ENCODE results near the gene SWT1. TPM values are rescaled to one million over a fixed set of nuclear protein-coding genes. Genes with fewer than 3 reads are reported as not detected.

SWT1 gene
- total and polyA plus RNA-seq, 9 of the 15 experiments (the other 6 are each of a cell fraction or from before 2014, with no cell fraction given), result 1.5 to 3.4 (median 2.3) TPM

- TF ChIP-seq ZNF766 (CRISPR knock-in tag; conservative IDR thresholded peaks at IDR 0.05) (0 out of 2 replicates have a peak, but pooled peaks have one; percentile 15), JUND (IDR thresholded peaks at IDR 0.05; ENCODE audit: borderline replicate concordance, low read depth, low read length) (peak; percentile 51; the same call in 1 of the 2 replicates), JUND (tag; IDR thresholded peaks at IDR 0.05; ENCODE audit: borderline replicate concordance, low read depth, low read length) (0 out of 3 replicates have a peak, but pooled peaks have one; percentile 7), PHTF2 (CRISPR knock-in tag; IDR thresholded peaks at IDR 0.05) (no peak), RCOR1 (IDR thresholded peaks at IDR 0.05; ENCODE audit: borderline replicate concordance in 1 of 2, low read depth in 2 of 2, low read length in 2 of 2) (peak in 1 of 2 experiments; percentile 70; a peak in 2 of 4 replicates), PATZ1 (CRISPR knock-in tag; IDR thresholded peaks at IDR 0.05; ENCODE audit: borderline replicate concordance) (no peak), EP300 (IDR thresholded peaks at IDR 0.05; ENCODE audit: low read length) (peak; percentile 60; the same call in 1 of the 2 replicates), PCBP2 (IDR thresholded peaks at IDR 0.05; ENCODE audit: low read depth, low read length, poor library complexity, severe bottlenecking) (no peak), MAX (CRISPR knock-in tag; IDR thresholded peaks at IDR 0.05) (peak; percentile 15; the same call in 1 of the 2 replicates), ZNF592 (IDR thresholded peaks at IDR 0.05) (peak; percentile 72), KDM1A (IDR thresholded peaks at IDR 0.05) (peak; percentile 13 to 40; a peak in 1 of 4 replicates), SPI1 (IDR thresholded peaks at IDR 0.05; ENCODE audit: borderline replicate concordance, low read depth, low read length) (peak; percentile 73; the same call in 1 of the 2 replicates), ESRRA (IDR thresholded peaks at IDR 0.05; ENCODE audit: borderline replicate concordance, low read depth) (no peak), L3MBTL2 (IDR thresholded peaks at IDR 0.05) (peak; percentile 47; the same call in 1 of the 2 replicates), THAP7 (CRISPR knock-in tag; IDR thresholded peaks at IDR 0.05) (no peak), RBM22 (IDR thresholded peaks at IDR 0.05; ENCODE audit: low read depth, low read length, poor library complexity, severe bottlenecking) (no peak), CBX3 (IDR thresholded peaks at IDR 0.05; ENCODE audit: borderline replicate concordance in 1 of 2, low read length in 2 of 2) (peak in 1 of 2 experiments; percentile 57; a peak in 1 of 3 replicates), TEAD4 (IDR thresholded peaks at IDR 0.05; ENCODE audit: low read length) (peak; percentile 49; the same call in 1 of the 2 replicates), TEAD4 (CRISPR knock-in tag; IDR thresholded peaks at IDR 0.05; ENCODE audit: borderline replicate concordance) (no peak)
- TF ChIP-seq, protein P1, sequence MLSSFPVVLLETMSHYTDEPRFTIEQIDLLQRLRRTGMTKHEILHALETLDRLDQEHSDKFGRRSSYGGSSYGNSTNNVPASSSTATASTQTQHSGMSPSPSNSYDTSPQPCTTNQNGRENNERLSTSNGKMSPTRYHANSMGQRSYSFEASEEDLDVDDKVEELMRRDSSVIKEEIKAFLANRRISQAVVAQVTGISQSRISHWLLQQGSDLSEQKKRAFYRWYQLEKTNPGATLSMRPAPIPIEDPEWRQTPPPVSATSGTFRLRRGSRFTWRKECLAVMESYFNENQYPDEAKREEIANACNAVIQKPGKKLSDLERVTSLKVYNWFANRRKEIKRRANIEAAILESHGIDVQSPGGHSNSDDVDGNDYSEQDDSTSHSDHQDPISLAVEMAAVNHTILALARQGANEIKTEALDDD (IDR thresholded peaks at IDR 0.05), result peak; percentile 31; the same call in 1 of the 2 replicates
These were observed 92.6 kb downstream of the SWT1 start (continued) for GRCh38 chr1:185249563-185249962.
